AG04450 (cell line): ENCODE results near the gene ZSCAN5A. TPM values are rescaled to one million over a fixed set of nuclear protein-coding genes. Genes with fewer than 3 reads are reported as not detected.
A peak's percentile ranks its signal among the peaks of the same experiment; 100 is the strongest.
"Not testable (repeated sequence)": the region's sequence is repeated elsewhere in the genome, so short reads cannot be mapped to it uniquely, and the experiment has no call there.

Experiments
- CTCF ChIA-PET: fragments of 300-600, 350-600 bp; formaldehyde crosslinking; extraction: SDS; loops from one replicate; lab custom pipeline; 2022; ENCODE audit warnings: antibody characterized with exemption, inconsistent platforms; lab: Charles Lee
- POLR2A ChIA-PET: fragments of 350-600 bp; formaldehyde crosslinking; extraction: SDS; loops from one replicate; lab custom pipeline; 2021; ENCODE audit warnings: antibody characterized with exemption, inconsistent platforms; lab: Yijun Ruan, JAX
- DNase-seq: peaks from one replicate; pipeline ENCODE4 v3.0.0-alpha.2; 2011; ENCODE audit warnings: low read depth, low spot score
- H3K27ac ChIP-seq: one replicate; pipeline ENCODE4 v1.5.1; 2012; ENCODE audit warnings: low read depth, low read length, control low read depth
- H3K27me3 ChIP-seq: one replicate; pipeline ENCODE4 v1.6.0; 2012; ENCODE audit warnings: low read length; ENCODE audit not compliant: control insufficient read depth, insufficient read depth
- H3K4me3 ChIP-seq: 2 replicates; pipeline ENCODE4 v1.5.1; 2011; ENCODE audit warnings: mild to moderate bottlenecking, low read depth, low read length, control low read depth
- H3K9me3 ChIP-seq: 2 replicates; pipeline ENCODE4 v1.5.1; 2012; ENCODE audit warnings: low read length; ENCODE audit not compliant: control insufficient read depth, insufficient read depth
- CTCF ChIP-seq: IDR thresholded peaks from 2 replicates; pipeline ENCODE4 v1.5.1; 2011; ENCODE audit warnings: low read depth, low read length, control low read depth, inconsistent platforms
- polyA plus RNA-seq: library from polyadenylated mRNA; depleted of rRNA; stranded (reverse); fragments of >200 nt; gene quantifications from 2 replicates; pipeline ENCODE4 v1.2.3, GENCODE V29; 2011

The ZSCAN5A gene
- polyA plus RNA-seq, 1 experiment = 3.7 TPM

GRCh38 chr19:56217039-56217949, 97.3 kb downstream of the ZSCAN5A start:
- no peak for DNase-seq
- peak overlapping the region; percentile 25; the same call in 1 of the 2 replicates for H3K4me3 ChIP-seq
- POLR2A ChIA-PET = interaction anchor here (0.5 kb wide), 1 partner anchor 1542 kb away, joined by 3 read pairs; no protein-coding TSS in a partner anchor
- CTCF ChIA-PET = no interaction called here
- no peak overlapping the region for H3K27ac ChIP-seq
- peaks cover 10% of the 10 kb centered on the region; the same call in 1 of the 2 replicates for H3K9me3 ChIP-seq
- TF ChIP-seq CTCF = no peak
- no peaks in the 10 kb centered on the region for H3K27me3 ChIP-seq

- H3K27ac ChIP-seq = no peak overlapping the region
- no peak for TF ChIP-seq CTCF
- H3K27me3 ChIP-seq = no peaks in the 10 kb centered on the region
- no peak for DNase-seq
- H3K9me3 ChIP-seq = peaks cover 3% of the 10 kb centered on the region; the same call in 1 of the 2 replicates
- ChIA-PET POLR2A (no interaction called here), CTCF (no interaction called here)
- H3K4me3 ChIP-seq = no peak overlapping the region
Observed at GRCh38 chr19:56211718-56212117, 102.9 kb downstream of the ZSCAN5A start.

- H3K9me3 ChIP-seq, H3K27ac ChIP-seq, DNase-seq, H3K27me3 ChIP-seq, POLR2A ChIA-PET, H3K4me3 ChIP-seq, CTCF ChIA-PET: not testable (repeated sequence)
Observed at GRCh38 chr19:56210036-56210435, 104.6 kb downstream of the ZSCAN5A start.

GRCh38 chr19:56209091-56209490, 105.5 kb downstream of the ZSCAN5A start:
- H3K27me3 ChIP-seq = no peaks in the 10 kb centered on the region
- peaks cover 3% of the 10 kb centered on the region; the same call in 1 of the 2 replicates for H3K9me3 ChIP-seq
- H3K4me3 ChIP-seq = no peak overlapping the region
- ChIA-PET POLR2A (no interaction called here), CTCF (no interaction called here)
- no peak for DNase-seq
- TF ChIP-seq CTCF = no peak
- H3K27ac ChIP-seq = no peak overlapping the region

- H3K27ac ChIP-seq, POLR2A ChIA-PET, DNase-seq, CTCF ChIA-PET, H3K9me3 ChIP-seq, H3K27me3 ChIP-seq, H3K4me3 ChIP-seq: not testable (repeated sequence)
Observed at GRCh38 chr19:56207581-56207980, 107.1 kb downstream of the ZSCAN5A start.

- Histone ChIP-seq H3K9me3 (peaks cover 8% of the 10 kb centered on the region), H3K27ac (no peak within 1 kb of the TSS), H3K27me3 (no peaks in the 10 kb centered on the region), H3K4me3 (no peak within 1 kb of the TSS)
- no peak for TF ChIP-seq CTCF
- ChIA-PET POLR2A (no interaction called here), CTCF (no interaction called here)
- no peak for DNase-seq
Observed at GRCh38 chr19:56201973-56202372, 112.7 kb downstream of the ZSCAN5A start, which contains the start of gene ZSCAN5C. TSS of gene ZSCAN5C (plus strand) at chr19:56202273. CDS start at chr19:56205914, 3,641 bp downstream.
